ENCODE measurements around the gene NOCT.
A peak's percentile ranks its signal among the peaks of the same experiment; 100 is the strongest.
"Not testable (repeated sequence)": the region's sequence is repeated elsewhere in the genome, so short reads cannot be mapped to it uniquely, and the experiment has no call there.

The NOCT gene

DNA sequence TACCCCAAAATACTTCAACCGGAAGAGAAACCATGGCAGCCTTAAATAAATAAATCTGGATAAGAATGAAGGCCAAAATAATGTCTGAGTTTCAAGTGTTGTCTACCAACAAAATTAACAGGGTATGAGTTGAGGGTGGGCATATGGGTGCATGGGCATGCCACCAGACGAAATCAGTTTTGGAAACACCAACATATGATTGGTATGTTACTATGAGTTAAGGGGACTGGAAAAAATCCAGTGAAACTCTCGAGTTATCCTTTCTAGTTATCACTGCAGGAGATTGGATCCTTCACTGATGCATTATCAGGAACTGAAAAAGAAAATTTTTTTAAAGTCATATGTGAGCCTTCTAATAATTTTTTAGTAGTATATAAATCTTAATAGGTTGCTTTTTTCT lies 32.4 kb downstream of the NOCT start:
- Mint-ChIP-seq H3K4me1 (ENCODE audit: low read depth) (peaks cover 11% of the 10 kb centered on the region), H3K36me3 (ENCODE audit: low read depth) (peaks cover 25% of the 10 kb centered on the region), H3K27ac (no peak overlapping the region), H3K4me3 (no peak overlapping the region), H3K9me3 (no peaks in the 10 kb centered on the region), H3K27me3 (ENCODE audit: low read depth) (no peaks in the 10 kb centered on the region)

DNA sequence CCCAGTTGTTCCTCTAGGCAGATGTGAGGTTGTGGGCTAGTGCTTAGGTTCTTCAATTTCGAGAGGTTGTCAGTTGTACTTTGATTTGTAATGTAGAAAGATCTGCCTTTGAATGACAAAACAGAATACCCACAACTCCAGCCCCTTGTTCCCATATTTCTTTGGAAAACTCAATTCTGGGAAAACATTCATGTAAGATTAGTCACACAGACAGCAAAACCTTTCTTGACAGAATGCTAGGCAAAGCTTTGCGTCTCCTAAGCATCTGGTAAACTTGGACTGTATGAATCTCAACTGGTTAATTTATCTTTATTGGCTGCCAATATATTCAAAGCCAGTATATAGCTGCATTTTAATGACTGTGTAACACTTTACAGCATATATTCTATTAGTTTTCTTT lies 34.9 kb downstream of the NOCT start:
- H3K4me3 Mint-ChIP-seq, result no peak overlapping the region
- no peak overlapping the region for H3K27ac Mint-ChIP-seq
- peaks cover 11% of the 10 kb centered on the region for H3K4me1 Mint-ChIP-seq (ENCODE audit: low read depth)
- H3K27me3 Mint-ChIP-seq (ENCODE audit: low read depth), result no peaks in the 10 kb centered on the region
- no peaks in the 10 kb centered on the region for H3K9me3 Mint-ChIP-seq
- peaks cover 27% of the 10 kb centered on the region for H3K36me3 Mint-ChIP-seq (ENCODE audit: low read depth)

DNA sequence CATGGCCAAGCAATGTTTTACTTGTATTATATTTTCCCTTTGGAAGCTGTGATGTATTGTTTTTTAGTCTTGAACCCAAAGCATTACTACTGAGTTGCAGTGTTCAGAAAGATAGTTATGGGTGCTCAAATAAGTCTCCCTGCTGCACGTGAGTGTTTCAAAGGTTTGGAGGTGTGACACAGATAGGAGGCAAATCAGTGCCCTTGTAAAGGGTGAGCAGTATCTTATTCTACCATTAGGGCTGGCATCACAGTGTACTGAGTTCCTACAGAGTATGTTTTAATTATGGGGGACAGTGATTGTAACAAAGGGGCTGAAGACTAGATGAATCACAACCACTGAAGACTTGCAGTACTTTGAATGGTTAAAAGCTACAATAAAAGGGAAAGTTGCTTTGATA lies 38.3 kb downstream of the NOCT start:
- Mint-ChIP-seq H3K27ac (no peak overlapping the region), H3K4me1 (ENCODE audit: low read depth) (peaks cover 12% of the 10 kb centered on the region), H3K9me3 (no peaks in the 10 kb centered on the region), H3K4me3 (no peak overlapping the region), H3K36me3 (ENCODE audit: low read depth) (peaks cover 30% of the 10 kb centered on the region), H3K27me3 (ENCODE audit: low read depth) (no peaks in the 10 kb centered on the region)

DNA sequence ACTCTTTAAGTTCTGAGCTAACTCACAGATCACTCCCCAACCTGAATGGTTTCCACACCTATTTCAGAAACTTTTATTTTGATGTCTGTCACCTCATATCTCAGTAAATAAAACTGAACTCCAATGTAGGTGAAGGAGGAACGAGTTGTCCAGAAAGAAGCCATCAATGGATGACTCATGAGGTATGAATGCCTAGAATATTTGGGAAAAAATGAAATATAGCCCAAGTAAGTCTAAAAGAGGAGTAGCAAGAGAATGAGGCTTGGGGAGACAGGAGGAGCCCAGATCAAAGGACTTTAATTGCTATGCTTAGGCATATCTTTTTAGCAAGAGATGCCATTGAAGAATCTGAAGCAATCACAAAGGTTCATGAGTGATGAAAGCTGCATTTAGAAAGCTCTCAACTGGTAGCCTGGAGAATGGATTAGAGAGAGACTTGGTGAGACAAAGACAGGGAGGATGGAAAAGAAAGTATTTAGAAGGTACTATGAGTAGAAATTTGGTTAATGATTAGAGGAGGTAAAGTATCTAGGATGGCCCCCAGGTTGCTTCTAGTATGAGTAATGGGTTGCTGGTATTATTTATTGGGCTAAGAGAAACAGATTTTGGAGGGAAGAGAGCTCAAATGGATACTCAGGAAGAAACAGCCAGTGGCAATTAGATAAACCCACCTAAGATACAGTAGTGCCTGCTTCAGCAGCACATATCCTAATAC lies 39.4 kb downstream of the NOCT start:
- no peaks in the 10 kb centered on the region for H3K27me3 Mint-ChIP-seq (ENCODE audit: low read depth)
- H3K36me3 Mint-ChIP-seq (ENCODE audit: low read depth), result peaks cover 38% of the 10 kb centered on the region
- peaks cover 14% of the 10 kb centered on the region for H3K4me1 Mint-ChIP-seq (ENCODE audit: low read depth)
- H3K27ac Mint-ChIP-seq, result peak overlapping the region; percentile 0
- no peaks in the 10 kb centered on the region for H3K9me3 Mint-ChIP-seq
- no peak overlapping the region for H3K4me3 Mint-ChIP-seq

DNA sequence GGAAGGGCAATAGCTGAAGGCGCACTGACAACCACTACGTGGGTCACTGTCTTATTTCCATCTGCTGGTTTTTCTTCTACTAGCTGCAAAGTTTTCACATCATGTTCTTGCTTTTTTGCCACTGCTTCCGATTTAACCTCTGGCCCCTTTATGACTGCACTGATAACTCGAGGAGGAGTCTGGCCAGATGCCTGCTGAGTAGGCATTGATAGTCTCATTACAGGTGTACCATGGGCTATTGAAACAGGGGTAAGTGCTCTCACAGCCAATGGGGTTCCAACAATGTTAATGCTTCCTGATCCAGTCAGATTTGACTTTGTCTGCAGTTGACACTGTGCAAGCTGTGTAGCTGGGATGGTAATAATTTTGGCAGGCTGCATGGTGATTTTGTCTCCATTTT lies 43.4 kb downstream of the NOCT start:
- H3K9me3 Mint-ChIP-seq; H3K4me3 Mint-ChIP-seq; H3K27ac Mint-ChIP-seq; H3K27me3 Mint-ChIP-seq (ENCODE audit: low read depth): not testable (repeated sequence)
- peaks cover 45% of the 10 kb centered on the region for H3K36me3 Mint-ChIP-seq (ENCODE audit: low read depth)
- peaks cover 12% of the 10 kb centered on the region for H3K4me1 Mint-ChIP-seq (ENCODE audit: low read depth)

DNA sequence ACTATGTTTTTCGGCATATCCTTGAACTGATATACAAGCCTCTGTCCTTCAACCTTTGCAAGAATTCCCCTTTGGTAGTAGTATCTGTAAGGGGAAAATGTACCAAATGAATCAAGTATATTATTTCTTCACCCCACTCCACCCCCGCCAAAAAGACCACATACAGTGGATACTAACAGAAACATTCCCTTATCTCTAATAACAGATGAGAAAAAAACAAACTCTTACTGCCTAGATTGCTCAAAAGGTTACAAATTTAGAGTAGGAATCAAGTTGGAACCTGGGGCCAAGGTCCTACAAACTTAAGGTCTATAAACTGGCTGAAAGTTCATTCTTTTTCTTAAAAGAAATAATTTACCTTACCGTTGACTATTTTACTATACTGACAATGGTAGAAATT lies 45.0 kb downstream of the NOCT start:
- Mint-ChIP-seq H3K36me3 (ENCODE audit: low read depth) (peaks cover 38% of the 10 kb centered on the region), H3K27me3 (ENCODE audit: low read depth) (no peaks in the 10 kb centered on the region), H3K27ac (no peak overlapping the region), H3K4me3 (no peak overlapping the region), H3K4me1 (ENCODE audit: low read depth) (peaks cover 9% of the 10 kb centered on the region), H3K9me3 (no peaks in the 10 kb centered on the region)

DNA sequence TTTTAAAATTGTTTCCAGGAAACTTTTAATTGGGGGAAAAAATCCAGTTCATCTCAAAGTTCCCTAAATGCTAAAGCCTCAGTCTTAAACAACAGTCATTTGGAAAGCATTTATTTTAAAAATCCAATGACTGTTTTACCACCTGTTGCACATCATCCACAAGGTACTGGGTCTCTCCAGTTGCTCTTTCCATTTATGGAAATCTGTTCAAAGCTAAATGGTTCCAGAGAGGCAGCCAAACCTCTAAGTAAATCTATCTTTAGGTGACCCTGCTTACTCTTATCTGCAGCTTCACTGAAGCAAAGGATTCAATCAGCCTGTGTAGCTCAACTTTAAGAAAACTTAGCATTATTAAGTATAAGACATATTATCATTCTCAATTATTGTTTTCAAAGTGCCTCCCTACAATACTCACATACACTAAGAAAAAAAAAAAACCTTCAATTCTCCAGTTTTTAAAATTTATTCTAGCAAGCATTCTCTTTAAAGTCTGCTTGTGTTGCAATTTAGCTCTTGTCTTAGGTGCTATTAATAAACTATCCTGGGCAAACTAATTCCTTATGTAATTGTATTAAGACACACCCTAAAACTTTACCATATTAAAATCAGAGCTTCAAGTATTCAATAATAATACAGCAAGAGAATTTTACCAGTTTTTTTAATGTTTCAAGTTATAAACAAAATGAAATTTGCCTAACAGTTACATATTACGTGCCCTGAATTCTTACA lies 60.6 kb downstream of the NOCT start:
- H3K4me1 Mint-ChIP-seq (ENCODE audit: low read depth), result peaks cover 14% of the 10 kb centered on the region
- H3K27me3 Mint-ChIP-seq (ENCODE audit: low read depth), result no peaks in the 10 kb centered on the region
- no peak overlapping the region for H3K4me3 Mint-ChIP-seq
- H3K27ac Mint-ChIP-seq, result no peak overlapping the region
- peaks cover 11% of the 10 kb centered on the region for H3K36me3 Mint-ChIP-seq (ENCODE audit: low read depth)
- H3K9me3 Mint-ChIP-seq, result no peaks in the 10 kb centered on the region

DNA sequence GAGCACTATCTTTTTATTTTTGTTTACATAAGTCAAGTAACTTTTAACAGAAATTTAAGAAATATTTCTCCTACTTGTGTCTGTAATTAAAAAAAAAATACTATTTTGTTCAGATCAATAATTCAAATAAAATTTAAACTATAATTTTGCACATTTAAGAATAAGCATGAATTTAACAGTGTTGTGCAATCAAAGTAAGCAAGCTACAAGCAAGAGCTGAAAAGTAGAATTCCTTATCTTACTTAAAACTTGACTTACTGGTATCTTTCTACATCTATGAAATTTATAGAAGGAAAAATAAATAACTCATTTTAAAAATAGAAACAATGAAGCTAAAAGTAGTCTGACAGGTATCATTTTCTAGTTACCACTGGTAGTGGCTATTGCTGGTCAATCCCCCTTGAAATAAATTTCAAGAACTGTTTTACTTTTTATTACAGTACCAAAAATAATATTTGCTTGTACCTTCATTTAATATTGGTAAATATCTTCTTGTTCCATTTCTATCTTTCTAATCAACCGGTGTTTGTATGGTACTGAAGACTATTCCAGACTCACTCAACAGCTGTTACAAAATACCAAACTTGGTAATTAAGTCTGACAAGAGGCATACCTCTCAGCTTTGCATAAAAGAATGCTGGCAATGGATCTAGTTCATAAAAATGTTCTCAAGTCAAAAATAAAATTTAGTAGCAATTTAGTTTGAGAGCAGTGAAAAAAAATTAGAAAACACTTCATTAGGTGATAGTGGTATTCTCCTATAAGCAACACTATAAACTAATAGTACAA lies 62.2 kb downstream of the NOCT start:
- Mint-ChIP-seq H3K9me3 (no peaks in the 10 kb centered on the region), H3K4me3 (no peak overlapping the region), H3K4me1 (ENCODE audit: low read depth) (peaks cover 22% of the 10 kb centered on the region), H3K27ac (no peak overlapping the region), H3K36me3 (ENCODE audit: low read depth) (peaks cover 6% of the 10 kb centered on the region), H3K27me3 (ENCODE audit: low read depth) (no peaks in the 10 kb centered on the region)

DNA sequence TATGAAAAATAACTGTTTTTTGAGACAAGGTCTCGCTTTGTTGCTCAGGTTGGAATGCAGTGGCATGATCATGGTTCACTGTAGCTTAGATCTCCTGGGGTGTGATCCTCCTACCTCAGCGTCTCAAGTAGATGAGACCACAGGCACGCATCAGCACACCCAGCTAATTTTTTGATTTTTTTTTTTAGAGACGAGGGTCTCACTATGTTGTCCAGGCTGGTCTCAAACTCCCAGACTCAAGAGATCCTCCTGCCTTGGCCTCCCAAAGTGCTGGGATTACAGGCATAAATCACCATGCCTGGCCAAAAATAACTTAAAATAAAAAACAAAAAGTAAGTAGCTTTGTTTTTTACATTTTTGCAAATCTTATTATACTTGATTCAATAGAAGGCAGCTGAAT lies 63.3 kb downstream of the NOCT start:
- H3K9me3 Mint-ChIP-seq, result no peaks in the 10 kb centered on the region
- H3K27ac Mint-ChIP-seq, result no peak overlapping the region
- peaks cover 14% of the 10 kb centered on the region for H3K36me3 Mint-ChIP-seq (ENCODE audit: low read depth)
- peaks cover 24% of the 10 kb centered on the region for H3K4me1 Mint-ChIP-seq (ENCODE audit: low read depth)
- H3K27me3 Mint-ChIP-seq (ENCODE audit: low read depth), result no peaks in the 10 kb centered on the region
- no peak overlapping the region for H3K4me3 Mint-ChIP-seq

DNA sequence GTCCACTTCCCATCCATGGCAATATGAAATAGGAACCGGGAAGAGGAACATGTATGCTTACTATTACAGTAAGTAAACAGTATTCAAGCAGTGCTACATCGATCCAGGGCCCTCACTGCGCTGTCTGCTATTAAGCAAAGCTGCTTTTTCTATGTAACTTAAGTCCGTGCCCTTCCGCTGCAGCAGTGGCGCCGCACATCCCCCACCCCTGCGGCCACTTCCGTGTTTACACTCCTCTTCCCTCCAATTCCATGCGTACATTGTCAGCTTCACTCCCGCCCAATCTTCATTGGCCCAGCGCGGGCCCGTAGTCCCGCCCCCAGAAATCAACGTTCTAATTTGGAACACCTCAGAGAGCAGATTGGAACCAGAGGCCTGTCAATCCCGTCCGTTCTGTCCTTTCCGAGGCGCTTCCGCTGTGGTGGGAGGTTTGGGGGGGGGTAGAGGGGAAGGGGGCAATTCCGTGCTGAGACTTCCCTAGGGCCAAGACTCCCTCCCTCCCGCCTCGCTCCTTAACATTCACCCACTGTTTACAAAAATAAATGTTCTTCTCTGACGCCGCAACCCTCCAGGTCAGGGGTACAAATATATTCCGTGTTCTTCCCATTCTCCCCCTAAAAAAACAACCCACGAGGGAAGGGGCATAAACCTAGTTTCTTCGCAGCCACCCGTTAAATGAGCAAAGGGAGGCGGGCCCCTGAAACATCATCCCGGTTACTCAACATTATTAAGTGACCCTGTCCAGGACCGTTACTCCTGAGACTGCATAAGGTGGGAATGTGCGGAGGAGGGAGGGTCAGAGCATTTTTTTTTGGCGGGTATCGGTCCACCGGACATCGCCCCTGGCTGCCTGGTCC lies 67.4 kb downstream of the NOCT start:
- H3K4me1 Mint-ChIP-seq (ENCODE audit: low read depth), result peaks cover 23% of the 10 kb centered on the region
- no peaks in the 10 kb centered on the region for H3K27me3 Mint-ChIP-seq (ENCODE audit: low read depth)
- H3K9me3 Mint-ChIP-seq, result no peaks in the 10 kb centered on the region
- H3K4me3 Mint-ChIP-seq, result peak overlapping the region; percentile 93
- peaks cover 15% of the 10 kb centered on the region for H3K36me3 Mint-ChIP-seq (ENCODE audit: low read depth)
- H3K27ac Mint-ChIP-seq, result peak overlapping the region; percentile 97

DNA sequence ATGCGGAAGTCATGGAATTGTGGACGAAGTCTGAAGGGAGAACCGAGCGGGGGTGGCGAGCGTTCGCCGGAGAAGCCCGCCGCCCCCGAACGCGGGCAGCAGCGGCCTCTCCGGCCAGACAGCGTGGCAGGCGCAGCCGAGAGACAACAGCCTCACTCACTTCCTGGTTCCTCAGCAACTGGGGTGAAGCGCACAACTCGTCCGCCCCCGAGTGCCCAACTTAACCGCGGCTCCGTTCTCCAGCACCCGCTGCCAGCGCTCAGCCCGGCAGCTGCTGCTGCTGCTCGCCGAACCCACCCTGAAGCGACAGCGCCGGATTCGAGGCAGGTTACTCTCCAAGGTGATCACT lies 68.0 kb downstream of the NOCT start:
- H3K36me3 Mint-ChIP-seq (ENCODE audit: low read depth), result peaks cover 15% of the 10 kb centered on the region
- no peaks in the 10 kb centered on the region for H3K27me3 Mint-ChIP-seq (ENCODE audit: low read depth)
- H3K4me1 Mint-ChIP-seq (ENCODE audit: low read depth), result peaks cover 24% of the 10 kb centered on the region

DNA sequence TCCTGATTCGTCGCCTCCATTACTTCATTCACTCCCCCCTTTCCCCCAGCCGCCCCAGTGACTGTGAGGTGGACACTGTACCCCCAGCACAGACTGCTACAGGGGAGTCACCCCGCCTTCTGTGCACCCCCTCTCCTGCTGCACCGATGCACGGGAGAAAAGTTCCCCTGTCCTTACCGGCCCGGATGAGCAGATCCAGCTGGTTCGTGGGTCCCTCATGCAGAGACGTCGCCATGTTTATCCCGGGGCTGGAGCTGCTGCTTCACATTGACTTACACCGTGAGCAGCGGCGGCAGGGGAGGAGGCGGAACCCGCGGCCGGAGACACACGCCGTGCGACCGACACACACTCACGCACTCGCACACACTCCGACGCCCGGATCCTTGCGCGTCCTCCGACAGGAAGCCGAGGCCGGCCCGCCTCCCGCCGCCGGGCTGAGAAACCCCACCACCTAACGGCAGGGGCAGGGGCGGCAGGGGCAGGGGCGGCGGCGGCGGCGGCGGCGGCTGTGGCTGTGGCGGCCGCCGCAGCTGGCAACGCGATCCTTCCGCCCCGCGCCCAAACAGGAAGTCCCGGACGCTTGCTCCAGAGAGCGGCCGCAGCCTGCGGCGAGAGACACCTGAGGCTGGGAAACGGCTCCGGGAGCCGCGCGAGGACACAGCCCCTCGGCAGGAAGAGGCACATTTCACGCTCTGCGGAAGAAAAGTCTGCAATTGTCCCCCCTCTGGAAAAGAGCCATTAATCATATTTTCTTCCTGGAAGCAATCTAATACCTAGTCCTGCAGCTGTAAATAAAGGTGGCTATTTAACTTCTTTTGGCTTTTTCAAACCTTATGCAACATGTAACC lies 68.6 kb downstream of the NOCT start:
- Mint-ChIP-seq H3K27me3 (ENCODE audit: low read depth) (no peaks in the 10 kb centered on the region), H3K4me1 (ENCODE audit: low read depth) (peaks cover 24% of the 10 kb centered on the region)

More for the DNA sequence above, 68.0 kb downstream of the NOCT start:
- Mint-ChIP-seq H3K9me3 (no peaks in the 10 kb centered on the region), H3K27ac (peak overlapping the region; percentile 97), H3K4me3 (peak overlapping the region; percentile 93)

DNA sequence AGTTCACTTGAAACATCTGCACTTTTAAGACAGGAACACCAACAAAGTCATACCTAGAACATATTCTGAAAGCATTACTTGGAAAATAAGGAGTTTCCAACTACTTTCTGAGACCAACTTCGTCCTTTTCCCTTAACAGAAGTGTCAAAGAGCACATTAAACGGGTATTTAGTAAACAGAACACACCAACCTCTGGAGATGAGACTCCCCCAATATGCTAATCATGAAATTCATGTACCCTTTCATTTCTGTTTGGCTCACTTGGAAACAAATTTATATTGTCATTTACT lies 69.2 kb downstream of the NOCT start:
- Mint-ChIP-seq H3K4me3 (peak overlapping the region; percentile 80), H3K27me3 (ENCODE audit: low read depth) (no peaks in the 10 kb centered on the region), H3K27ac (peak overlapping the region; percentile 71), H3K9me3 (no peaks in the 10 kb centered on the region), H3K4me1 (ENCODE audit: low read depth) (peaks cover 24% of the 10 kb centered on the region), H3K36me3 (ENCODE audit: low read depth) (peaks cover 15% of the 10 kb centered on the region)

More for the DNA sequence above, 68.6 kb downstream of the NOCT start:
- no peaks in the 10 kb centered on the region for H3K9me3 Mint-ChIP-seq
- H3K36me3 Mint-ChIP-seq (ENCODE audit: low read depth), result peaks cover 15% of the 10 kb centered on the region
- H3K27ac Mint-ChIP-seq, result peak overlapping the region; percentile 97
- peak overlapping the region; percentile 93 for H3K4me3 Mint-ChIP-seq
